Activated naive CD8-positive, alpha-beta T cell treated with anti-CD3 and anti-CD28 coated beads, Interleukin-2, amount 50 U/mL, for 24 hours (primary cell): ENCODE data around the gene DNLZ.

Experiments
- ATAC-seq: fragments of 150-1000 bp; cut with Tn5 transposase; one replicate; pipeline ENCODE4 v1.10.0; 2021
- DNase-seq: peaks from one replicate; pipeline ENCODE4 v3.0.0; 2021
- H3K27ac Mint-ChIP-seq: one replicate; pipeline ENCODE4 v1.8.0; 2021; ENCODE audit warnings: mild to moderate bottlenecking, mixed read lengths
- H3K27me3 Mint-ChIP-seq: one replicate; pipeline ENCODE4 v1.8.0; 2021; ENCODE audit warnings: mixed read lengths
- H3K36me3 Mint-ChIP-seq: one replicate; pipeline ENCODE4 v1.8.0; 2021; ENCODE audit warnings: low read depth, mixed read lengths
- H3K4me1 Mint-ChIP-seq: one replicate; pipeline ENCODE4 v1.8.0; 2021; ENCODE audit warnings: mixed read lengths
- H3K4me3 Mint-ChIP-seq: one replicate; pipeline ENCODE4 v1.8.0; 2021; ENCODE audit warnings: mild to moderate bottlenecking, moderate library complexity, mixed read lengths
- H3K9me3 Mint-ChIP-seq: one replicate; pipeline ENCODE4 v1.8.0; 2021; ENCODE audit warnings: mixed read lengths

DNLZ gene

DNA sequence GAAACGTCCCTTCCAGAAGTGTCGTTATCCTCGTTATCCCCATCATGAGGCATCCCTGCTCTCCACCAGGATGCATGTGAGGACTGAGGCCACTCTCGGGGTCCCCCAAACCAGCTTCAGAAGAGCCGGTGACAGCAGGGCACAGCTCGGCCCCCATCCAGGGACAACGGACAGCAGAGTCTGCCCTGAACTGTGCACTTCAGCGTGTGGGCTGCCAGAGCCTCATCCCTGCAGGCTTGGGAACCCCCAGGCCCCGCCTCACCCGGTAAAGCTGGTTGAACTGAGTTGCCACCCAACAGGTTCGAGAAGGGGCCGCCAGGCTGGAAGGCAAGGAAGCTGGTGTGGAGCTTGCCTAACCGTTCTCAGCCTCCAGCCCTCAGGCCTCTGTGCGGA is 10.6 kb upstream of the DNLZ start:
- H3K36me3 Mint-ChIP-seq = peaks cover 2% of the 10 kb centered on the region
- no peaks in the 10 kb centered on the region for H3K9me3 Mint-ChIP-seq
- H3K4me3 Mint-ChIP-seq = no peak overlapping the region
- DNase-seq (no peak), ATAC-seq (no peak)
- H3K27me3 Mint-ChIP-seq = no peaks in the 10 kb centered on the region
- no peak overlapping the region for H3K27ac Mint-ChIP-seq
- H3K4me1 Mint-ChIP-seq = peaks cover 3% of the 10 kb centered on the region

GRCh38 chr9:136373300-136374182 is 10.0 kb upstream of the DNLZ start, which contains the start of gene CARD9:
Gene CARD9, minus strand, starts transcription at chr9:136373669. Its CDS starts 1,591 bp downstream, at chr9:136372078.
- H3K4me1 Mint-ChIP-seq = peaks cover 3% of the 10 kb centered on the region
- peak within 1 kb of the TSS; percentile 52 for H3K4me3 Mint-ChIP-seq
- no peaks in the 10 kb centered on the region for H3K9me3 Mint-ChIP-seq
- H3K27ac Mint-ChIP-seq = no peak within 1 kb of the TSS
- H3K27me3 Mint-ChIP-seq = no peaks in the 10 kb centered on the region
- peaks cover 2% of the 10 kb centered on the region for H3K36me3 Mint-ChIP-seq
- ATAC-seq (peak; percentile 40), DNase-seq (no peak)

- ATAC-seq (no peak), DNase-seq (peak; percentile 20)
- Mint-ChIP-seq H3K4me1 (peaks cover 3% of the 10 kb centered on the region), H3K9me3 (no peaks in the 10 kb centered on the region), H3K27ac (no peak overlapping the region), H3K36me3 (peaks cover 2% of the 10 kb centered on the region), H3K27me3 (no peaks in the 10 kb centered on the region), H3K4me3 (peak overlapping the region; percentile 52)
Measured at GRCh38 chr9:136372561-136373299, 9.2 kb upstream of the DNLZ start.

- Mint-ChIP-seq H3K27ac (no peak overlapping the region), H3K9me3 (no peaks in the 10 kb centered on the region), H3K4me1 (peaks cover 3% of the 10 kb centered on the region), H3K27me3 (no peaks in the 10 kb centered on the region), H3K36me3 (peaks cover 2% of the 10 kb centered on the region), H3K4me3 (no peak overlapping the region)
- DNase-seq = no peak
- ATAC-seq = no peak
Measured at GRCh38 chr9:136372006-136372405, 8.5 kb upstream of the DNLZ start.

- Mint-ChIP-seq H3K4me1 (peaks cover 3% of the 10 kb centered on the region), H3K27me3 (no peaks in the 10 kb centered on the region), H3K36me3 (peaks cover 2% of the 10 kb centered on the region), H3K27ac (no peak overlapping the region), H3K9me3 (no peaks in the 10 kb centered on the region), H3K4me3 (no peak overlapping the region)
- DNase-seq (no peak), ATAC-seq (no peak)
Measured at GRCh38 chr9:136371533-136371880, 8.0 kb upstream of the DNLZ start.

- Mint-ChIP-seq H3K27me3 (no peaks in the 10 kb centered on the region), H3K4me1 (peaks cover 3% of the 10 kb centered on the region), H3K9me3 (no peaks in the 10 kb centered on the region), H3K36me3 (peaks cover 2% of the 10 kb centered on the region), H3K4me3 (no peak overlapping the region), H3K27ac (no peak overlapping the region)
- no peak for DNase-seq
- no peak for ATAC-seq
Measured at GRCh38 chr9:136370687-136371532, 7.4 kb upstream of the DNLZ start.

GRCh38 chr9:136370037-136370436 is 6.5 kb upstream of the DNLZ start:
- Mint-ChIP-seq H3K4me1 (peaks cover 3% of the 10 kb centered on the region), H3K27me3 (no peaks in the 10 kb centered on the region), H3K27ac (no peak overlapping the region), H3K4me3 (no peak overlapping the region), H3K9me3 (no peaks in the 10 kb centered on the region), H3K36me3 (peaks cover 2% of the 10 kb centered on the region)
- DNase-seq = no peak
- ATAC-seq = no peak

DNA sequence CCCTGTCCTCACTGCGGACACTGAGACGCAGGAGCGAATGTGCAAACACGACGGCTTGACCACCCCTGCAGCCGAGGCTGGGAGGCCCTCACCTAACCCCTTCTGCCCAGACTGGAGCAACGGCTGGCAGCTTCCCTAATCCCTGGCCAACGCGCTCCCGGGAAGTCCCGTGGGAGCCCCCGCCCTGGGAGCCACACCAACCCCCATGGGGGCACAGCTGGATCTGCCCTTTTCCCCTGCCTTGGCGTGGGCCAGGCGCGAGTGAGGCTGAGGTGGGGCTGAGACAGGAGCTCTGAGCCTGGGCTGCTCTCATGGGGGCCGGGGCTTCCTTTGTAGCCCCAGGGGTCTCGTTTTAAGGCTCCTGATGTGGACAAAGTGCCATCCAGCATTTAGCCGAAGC is 4.6 kb upstream of the DNLZ start:
- no peaks in the 10 kb centered on the region for H3K27me3 Mint-ChIP-seq
- peaks cover 5% of the 10 kb centered on the region for H3K4me1 Mint-ChIP-seq
- ATAC-seq (no peak), DNase-seq (no peak)
- H3K9me3 Mint-ChIP-seq = no peaks in the 10 kb centered on the region
- no peak overlapping the region for H3K4me3 Mint-ChIP-seq
- no peaks in the 10 kb centered on the region for H3K36me3 Mint-ChIP-seq
- no peak overlapping the region for H3K27ac Mint-ChIP-seq

- no peaks in the 10 kb centered on the region for H3K36me3 Mint-ChIP-seq
- ATAC-seq (no peak), DNase-seq (no peak)
- H3K9me3 Mint-ChIP-seq = no peaks in the 10 kb centered on the region
- H3K27me3 Mint-ChIP-seq = no peaks in the 10 kb centered on the region
- no peak overlapping the region for H3K4me3 Mint-ChIP-seq
- H3K27ac Mint-ChIP-seq = no peak overlapping the region
- H3K4me1 Mint-ChIP-seq = peaks cover 5% of the 10 kb centered on the region
Measured at GRCh38 chr9:136367296-136368145, 4.0 kb upstream of the DNLZ start.

GRCh38 chr9:136366826-136367225 is 3.3 kb upstream of the DNLZ start:
- Mint-ChIP-seq H3K27ac (no peak overlapping the region), H3K4me3 (no peak overlapping the region), H3K36me3 (no peaks in the 10 kb centered on the region), H3K4me1 (peaks cover 6% of the 10 kb centered on the region), H3K9me3 (no peaks in the 10 kb centered on the region), H3K27me3 (no peaks in the 10 kb centered on the region)
- no peak for DNase-seq
- no peak for ATAC-seq

DNA sequence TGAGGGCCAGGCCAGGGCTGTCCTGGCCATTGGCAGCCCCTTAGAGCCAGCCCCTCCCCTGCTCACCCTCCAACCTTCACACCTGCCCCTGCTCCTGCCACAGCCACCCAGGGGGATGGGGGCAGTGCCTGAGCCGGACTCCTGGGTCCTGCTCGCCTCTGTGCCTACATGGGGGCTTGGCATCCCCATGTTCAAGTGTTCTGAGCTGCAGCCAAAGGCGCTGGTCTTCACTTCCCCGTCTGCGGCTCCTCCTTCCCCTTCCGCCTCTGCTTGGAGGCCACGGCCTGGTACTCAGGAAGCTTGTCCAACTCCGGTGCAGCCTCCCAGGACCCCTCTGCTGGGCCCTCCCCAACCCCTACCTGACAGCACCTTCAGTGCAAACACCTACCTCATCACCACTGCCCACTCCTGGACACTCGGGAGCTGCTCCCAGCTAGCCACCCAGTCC is 2.3 kb upstream of the DNLZ start:
- ATAC-seq = no peak
- Mint-ChIP-seq H3K4me3 (no peak overlapping the region), H3K4me1 (peaks cover 6% of the 10 kb centered on the region), H3K27ac (no peak overlapping the region), H3K27me3 (no peaks in the 10 kb centered on the region), H3K36me3 (no peaks in the 10 kb centered on the region), H3K9me3 (no peaks in the 10 kb centered on the region)
- no peak for DNase-seq

DNA sequence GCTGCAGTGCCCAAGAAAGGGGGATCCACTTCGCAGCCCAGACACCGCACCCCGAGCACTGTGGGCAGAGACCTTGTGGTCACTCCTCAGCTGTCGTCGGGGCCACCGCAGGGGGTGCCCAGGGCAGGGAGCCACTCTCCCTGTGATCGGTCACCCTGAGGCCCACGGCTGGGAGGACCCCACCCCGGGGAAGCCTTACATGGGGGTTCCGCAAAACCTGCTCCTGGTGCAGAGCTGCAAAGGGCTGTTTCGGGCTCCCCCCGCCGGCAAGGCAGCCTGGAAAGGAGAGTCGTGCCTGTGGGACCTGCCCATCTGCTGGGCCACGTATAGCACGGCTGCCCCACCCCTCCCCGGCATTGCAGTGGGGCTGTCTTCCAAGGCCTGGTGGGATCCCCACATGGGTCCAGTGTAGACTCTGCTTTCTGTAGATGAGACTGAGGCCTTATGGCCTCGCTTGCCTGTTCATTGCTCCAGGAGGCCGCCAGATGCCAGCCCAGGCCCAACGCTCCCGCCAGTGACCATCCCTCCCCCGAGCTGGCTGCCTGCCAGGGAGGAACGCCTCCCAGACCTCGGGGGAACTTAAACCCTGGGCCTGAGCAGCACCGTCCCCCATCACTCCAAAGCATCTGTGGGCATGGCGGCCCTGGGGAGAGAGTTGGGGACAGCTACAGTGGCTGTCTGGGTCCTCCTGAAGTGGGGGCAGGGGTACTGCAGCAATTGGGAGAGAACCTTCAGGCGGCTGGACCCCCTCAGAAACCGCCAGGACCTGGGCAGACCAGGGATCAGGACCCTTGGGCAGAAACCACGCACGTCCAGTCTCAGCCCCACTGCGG is 1.6 kb upstream of the DNLZ start:
- Mint-ChIP-seq H3K9me3 (no peaks in the 10 kb centered on the region), H3K4me1 (peaks cover 6% of the 10 kb centered on the region), H3K27ac (no peak overlapping the region), H3K27me3 (no peaks in the 10 kb centered on the region), H3K36me3 (no peaks in the 10 kb centered on the region), H3K4me3 (no peak overlapping the region)
- ATAC-seq (no peak), DNase-seq (no peak)
